DND-41 (cell line): ENCODE measurements around the gene APOL6.

Experiments
- ATAC-seq: fragments of 200-7000 bp; cut with Tn5 transposase; 3 replicates; pipeline ENCODE4 v1.9.1; 2021; ENCODE audit warnings: low read depth; ENCODE audit not compliant: insufficient read depth
- DNase-seq: peaks from one replicate; pipeline ENCODE4 v3.0.0-alpha.2; 2020
- H2AFZ ChIP-seq: 2 replicates; pipeline ENCODE4 v1.6.0; 2012; ENCODE audit warnings: low read depth, low read length
- H3K27ac ChIP-seq: 2 replicates; pipeline ENCODE4 v1.5.1; 2012; ENCODE audit warnings: low read length, inconsistent platforms
- H3K27me3 ChIP-seq: fragments of 200-600 bp; sonication (generic); 2 replicates; pipeline ENCODE4 v1.6.0; 2012; ENCODE audit warnings: low read length, mild to moderate bottlenecking, inconsistent platforms; ENCODE audit not compliant: insufficient read depth, poor library complexity
- H3K36me3 ChIP-seq: 2 replicates; pipeline ENCODE4 v1.5.1; 2012; ENCODE audit warnings: low read length, inconsistent platforms; ENCODE audit not compliant: insufficient read depth
- H3K4me1 ChIP-seq: 2 replicates; pipeline ENCODE4 v1.5.1; 2012; ENCODE audit warnings: mild to moderate bottlenecking, low read length; ENCODE audit not compliant: insufficient read depth
- H3K4me2 ChIP-seq: 2 replicates; pipeline ENCODE4 v1.6.0; 2012; ENCODE audit warnings: mild to moderate bottlenecking, moderate library complexity, low read length, inconsistent platforms; ENCODE audit not compliant: insufficient read depth
- H3K4me3 ChIP-seq, 2 experiments: fragments of 200-600 bp in 1 of 2; shearing (Covaris generic) in 1 of 2; 2 replicates each; pipeline ENCODE4 v1.5.1; 2012 to 2016; ENCODE audit warnings: inconsistent platforms in 2 of 2, low read length in 2 of 2, mild to moderate bottlenecking in 2 of 2, low read depth in 1 of 2, moderate library complexity in 1 of 2
- H3K79me2 ChIP-seq: 2 replicates; pipeline ENCODE4 v1.6.0; 2012; ENCODE audit warnings: low read length, inconsistent platforms; ENCODE audit not compliant: insufficient read depth
- H3K9ac ChIP-seq: 2 replicates; pipeline ENCODE4 v1.6.0; 2012; ENCODE audit warnings: low read depth, mild to moderate bottlenecking, inconsistent platforms, low read length, moderate library complexity
- H3K9me3 ChIP-seq: 2 replicates; pipeline ENCODE4 v1.5.1; 2012; ENCODE audit warnings: low read length, moderate library complexity, mild to moderate bottlenecking, inconsistent platforms; ENCODE audit not compliant: insufficient read depth, severe bottlenecking
- H4K20me1 ChIP-seq: 2 replicates; pipeline ENCODE4 v1.6.0; 2012; ENCODE audit warnings: low read length; ENCODE audit not compliant: insufficient read depth
- CTCF ChIP-seq: IDR thresholded peaks from 2 replicates; pipeline ENCODE4 v1.5.1; 2012; ENCODE audit warnings: borderline replicate concordance, low read length, moderate library complexity, mild to moderate bottlenecking; ENCODE audit not compliant: poor library complexity, severe bottlenecking; ENCODE audit errors: extremely low read depth
- EZH2 ChIP-seq: IDR thresholded peaks from 3 replicates; pipeline ENCODE4 v1.6.1; 2012; ENCODE audit warnings: borderline replicate concordance, low read depth, mild to moderate bottlenecking, moderate library complexity, low read length, inconsistent platforms; ENCODE audit not compliant: severe bottlenecking

The APOL6 gene

GRCh38 chr22:35687461-35687860 lies 39.2 kb downstream of the APOL6 start:
- no peak for TF ChIP-seq CTCF
- no peak for TF ChIP-seq EZH2
- H3K4me3 ChIP-seq: no peak overlapping the region
- H3K27ac ChIP-seq: no peak overlapping the region
- no peak overlapping the region for H2AFZ ChIP-seq
- H3K4me2 ChIP-seq: no peak overlapping the region
- no peaks in the 10 kb centered on the region for H3K9me3 ChIP-seq
- no peak for ATAC-seq
- H3K4me1 ChIP-seq: no peaks in the 10 kb centered on the region
- H3K27me3 ChIP-seq: no peaks in the 10 kb centered on the region
- no peak overlapping the region for H3K9ac ChIP-seq
- H4K20me1 ChIP-seq: no peaks in the 10 kb centered on the region; the same call in 1 of the 2 replicates
- no peaks in the 10 kb centered on the region for H3K79me2 ChIP-seq
- no peak for DNase-seq
- no peaks in the 10 kb centered on the region for H3K36me3 ChIP-seq

DNA sequence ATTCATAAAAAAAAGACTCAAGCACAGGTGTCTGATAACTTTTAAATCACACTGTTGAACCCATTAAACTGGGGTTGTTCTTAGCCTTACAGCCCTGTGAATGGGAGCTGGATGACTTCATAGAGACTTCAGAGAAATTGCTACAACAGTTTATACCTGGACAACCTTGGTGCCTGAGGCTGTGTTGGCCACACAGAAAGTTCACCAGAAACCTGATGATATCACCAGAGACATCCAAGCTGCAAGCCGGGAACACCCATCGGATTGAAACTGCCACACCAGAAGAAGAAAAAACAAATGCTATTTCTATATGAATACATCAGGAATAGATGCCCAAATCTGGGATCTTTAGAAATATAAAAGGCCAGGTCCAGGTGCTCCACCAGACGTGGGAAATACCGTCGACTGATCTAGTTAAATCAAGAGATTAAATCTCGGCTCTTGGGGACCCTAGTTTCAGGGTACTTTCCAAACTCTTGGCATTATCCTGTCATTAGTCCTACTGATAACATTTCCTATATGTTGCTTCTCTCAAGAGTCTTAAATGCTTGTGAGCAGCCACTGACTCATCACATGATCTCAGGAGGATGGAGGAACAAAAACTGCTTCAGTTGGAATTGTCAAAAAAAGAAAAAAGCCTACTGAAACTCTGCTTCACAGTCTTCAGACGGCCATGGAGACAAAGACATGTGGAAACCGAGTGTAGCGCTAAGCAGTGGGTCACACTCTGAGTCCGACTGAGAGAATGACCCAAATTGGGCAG lies 40.8 kb downstream of the APOL6 start:
- DNase-seq: no peak

GRCh38 chr22:35690001-35690400 lies 41.8 kb downstream of the APOL6 start:
- Histone ChIP-seq H2AFZ (no peak overlapping the region), H3K27ac (no peak overlapping the region), H3K4me1 (no peaks in the 10 kb centered on the region), H3K4me2 (no peak overlapping the region), H3K9ac (no peak overlapping the region), H3K9me3 (no peaks in the 10 kb centered on the region), H3K79me2 (no peaks in the 10 kb centered on the region), H4K20me1 (no peaks in the 10 kb centered on the region; the same call in 1 of the 2 replicates), H3K4me3 (no peak overlapping the region), H3K27me3 (no peaks in the 10 kb centered on the region), H3K36me3 (no peaks in the 10 kb centered on the region)
- ATAC-seq (no peak), DNase-seq (no peak)
- TF ChIP-seq CTCF (no peak), EZH2 (no peak)

More for the DNA sequence above, 40.8 kb downstream of the APOL6 start:
- Histone ChIP-seq H3K4me3 (no peak overlapping the region), H3K9me3 (no peaks in the 10 kb centered on the region), H2AFZ (no peak overlapping the region), H3K27me3 (no peaks in the 10 kb centered on the region), H3K4me1 (no peaks in the 10 kb centered on the region), H3K4me2 (no peak overlapping the region), H3K36me3 (no peaks in the 10 kb centered on the region), H3K9ac (no peak overlapping the region), H4K20me1 (no peaks in the 10 kb centered on the region; the same call in 1 of the 2 replicates), H3K79me2 (no peaks in the 10 kb centered on the region), H3K27ac (no peak overlapping the region)
- ATAC-seq: no peak
- TF ChIP-seq EZH2 (no peak), CTCF (no peak)

DNA sequence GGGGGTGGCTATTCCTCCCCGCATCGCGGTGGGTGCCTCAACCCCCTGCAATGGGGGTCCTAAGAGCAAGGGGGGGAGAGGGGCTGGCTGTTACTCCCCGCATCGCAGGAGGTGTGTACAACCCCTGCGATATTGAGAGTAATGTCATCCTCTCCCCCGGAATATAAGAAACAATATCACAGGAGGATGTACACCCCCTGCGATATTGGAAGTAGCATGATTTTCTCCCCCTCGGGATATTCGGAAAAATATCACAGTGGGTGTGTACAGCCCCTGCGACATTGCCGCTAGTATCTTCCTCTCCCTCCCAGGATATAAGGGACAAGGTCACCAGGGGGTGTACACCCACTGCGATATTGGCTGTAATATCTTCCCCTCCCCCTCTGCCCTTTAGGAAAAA lies 47.0 kb downstream of the APOL6 start:
- H3K4me2 ChIP-seq: no peak overlapping the region
- H3K9ac ChIP-seq: no peak overlapping the region
- H3K36me3 ChIP-seq: no peaks in the 10 kb centered on the region
- no peaks in the 10 kb centered on the region for H3K27me3 ChIP-seq
- H4K20me1 ChIP-seq: no peaks in the 10 kb centered on the region; the same call in 1 of the 2 replicates
- no peaks in the 10 kb centered on the region for H3K4me1 ChIP-seq
- no peak overlapping the region for H3K27ac ChIP-seq
- ATAC-seq: no peak
- H3K79me2 ChIP-seq: no peaks in the 10 kb centered on the region
- TF ChIP-seq CTCF: no peak
- TF ChIP-seq EZH2: no peak
- no peaks in the 10 kb centered on the region for H3K9me3 ChIP-seq
- H3K4me3 ChIP-seq: no peak overlapping the region
- H2AFZ ChIP-seq: no peak overlapping the region
- DNase-seq: no peak
